Endothelial cell of umbilical vein (primary cell): ENCODE results near the gene STAT4. TPM values are rescaled to one million over a fixed set of nuclear protein-coding genes. Genes with fewer than 3 reads are reported as not detected.

Source experiments
- BruUV-seq: library from RNA; stranded (reverse); fragments of 400-500 nt; replicated peaks from 2 replicates; lab custom pipeline; 2021; lab: Mats Ljungman, UMichigan
- CTCF ChIA-PET: fragments of 300-600, 350-600 bp; sonication (Branson Sonifier 250); formaldehyde crosslinking; loops from one replicate; lab custom pipeline; 2021; ENCODE audit warnings: antibody characterized with exemption, inconsistent platforms; lab: Charles Lee
- POLR2A ChIA-PET: fragments of 300-600, 350-600 bp; sonication (Branson Sonifier 250); formaldehyde crosslinking; loops from one replicate; lab custom pipeline; 2021; ENCODE audit warnings: antibody characterized with exemption, inconsistent platforms; lab: Charles Lee
- DNase-seq: peaks from one replicate; pipeline ENCODE4 v3.0.0-alpha.2; 2011; ENCODE audit warnings: low read depth, low spot score
- FAIRE-seq: peaks from 2 replicates; lab custom pipeline; 2011; peaks lifted over from hg19 to GRCh38; lab: Jason Lieb, UNC
- H2AFZ ChIP-seq: 2 replicates; pipeline ENCODE4 v1.6.0; 2012; ENCODE audit warnings: low read depth, low read length, control low read depth, inconsistent platforms
- H3K27ac ChIP-seq: 2 replicates; pipeline ENCODE4 v1.5.1; 2011; ENCODE audit warnings: low read depth, mild to moderate bottlenecking, control low read depth, low read length, moderate library complexity; ENCODE audit not compliant: insufficient read depth
- H3K27me3 ChIP-seq, 2 experiments: 2 replicates each; pipeline versions ENCODE4 v1.6.0 to v1.6.1; 2011; ENCODE audit warnings: low read length in 2 of 2, mixed read lengths in 1 of 2; ENCODE audit not compliant: control insufficient read depth in 2 of 2, insufficient read depth in 2 of 2
- H3K36me3 ChIP-seq, 2 experiments: 2 replicates in 1 of 2; 3 replicates in 1 of 2; pipeline ENCODE4 v1.5.1; 2011; ENCODE audit warnings: low read length in 2 of 2, mild to moderate bottlenecking in 1 of 2, moderate library complexity in 1 of 2; ENCODE audit not compliant: control insufficient read depth in 2 of 2, insufficient read depth in 2 of 2; ENCODE audit errors: extremely low read depth in 1 of 2
- H3K4me1 ChIP-seq: 3 replicates; pipeline ENCODE4 v1.5.1; 2011; ENCODE audit warnings: mild to moderate bottlenecking, low read length; ENCODE audit not compliant: control insufficient read depth, insufficient read depth; ENCODE audit errors: extremely low read depth
- H3K4me2 ChIP-seq: 2 replicates; pipeline ENCODE4 v1.6.1; 2011; ENCODE audit warnings: low read length, control low read depth, mixed read lengths; ENCODE audit not compliant: insufficient read depth
- H3K4me3 ChIP-seq, 3 experiments: fragments of 200-600 bp in 1 of 3; sonication (generic), shearing (Covaris generic) in 1 of 3; replicated peaks in 1 of 3; 2 replicates each; pipeline ENCODE4 v1.5.1; 2011 to 2016; ENCODE audit warnings: control low read depth in 3 of 3, low read length in 3 of 3, mild to moderate bottlenecking in 2 of 3, inconsistent platforms in 1 of 3, low read depth in 1 of 3, moderate library complexity in 1 of 3; ENCODE audit not compliant: insufficient read depth in 1 of 3
- H3K79me2 ChIP-seq: 2 replicates; pipeline ENCODE4 v1.6.0; 2012; ENCODE audit warnings: low read length, inconsistent platforms; ENCODE audit not compliant: control insufficient read depth, insufficient read depth
- H3K9ac ChIP-seq: replicated peaks from 2 replicates; pipeline ENCODE3; 2011; ENCODE audit warnings: low read length, control low read depth; ENCODE audit not compliant: insufficient read depth; ENCODE audit errors: extremely low read depth
- H3K9me1 ChIP-seq: replicated peaks from 3 replicates; pipeline ENCODE4 v1.6.0; 2011; ENCODE audit warnings: mild to moderate bottlenecking, low read length; ENCODE audit not compliant: control insufficient read depth, insufficient read depth; ENCODE audit errors: extremely low read depth
- H3K9me3 ChIP-seq: replicated peaks from 2 replicates; pipeline ENCODE4 v1.5.1; 2012; ENCODE audit warnings: low read length, inconsistent platforms; ENCODE audit not compliant: control insufficient read depth, insufficient read depth
- H4K20me1 ChIP-seq: replicated peaks from 2 replicates; pipeline ENCODE3; 2011; ENCODE audit warnings: mild to moderate bottlenecking, low read length; ENCODE audit not compliant: control insufficient read depth, insufficient read depth; ENCODE audit errors: extremely low read depth
- EZH2 ChIP-seq: IDR thresholded peaks from 2 replicates; pipeline ENCODE4 v1.6.1; 2012; ENCODE audit warnings: borderline replicate concordance, low read depth, mild to moderate bottlenecking, moderate library complexity, low read length, inconsistent platforms; ENCODE audit not compliant: severe bottlenecking
- FOS ChIP-seq: IDR thresholded peaks from 2 replicates; pipeline ENCODE4 v1.6.1; 2011; ENCODE audit warnings: mild to moderate bottlenecking, low read length, moderate library complexity, borderline replicate concordance; ENCODE audit not compliant: insufficient read depth
- GATA2 ChIP-seq: IDR thresholded peaks from 2 replicates; pipeline ENCODE4 v1.7.0; 2011; ENCODE audit warnings: low read depth, mild to moderate bottlenecking, moderate library complexity, mixed read lengths, low read length; ENCODE audit not compliant: insufficient read length, insufficient read depth
- JUN ChIP-seq: IDR thresholded peaks from 2 replicates; pipeline ENCODE4 v1.6.1; 2011; ENCODE audit warnings: borderline replicate concordance, low read depth; ENCODE audit not compliant: insufficient read length, insufficient read depth
- MYC ChIP-seq: IDR thresholded peaks from one replicate; pipeline ENCODE4 v1.6.1; 2011; ENCODE audit warnings: mild to moderate bottlenecking, low read depth, low read length
- POLR2A ChIP-seq: IDR thresholded peaks from 2 replicates; pipeline ENCODE4 v1.6.1; 2012; ENCODE audit warnings: low read depth, mild to moderate bottlenecking, control low read depth, low read length
- POLR2AphosphoS5 ChIP-seq: IDR thresholded peaks from 2 replicates; pipeline ENCODE4 v1.6.1; 2012; ENCODE audit warnings: low read depth, mild to moderate bottlenecking, control low read depth, low read length, moderate library complexity; ENCODE audit not compliant: insufficient read depth
- dilution Hi-C: fragments of 300-500 bp; cut with MboI; formaldehyde crosslinking; loops from one replicate; pipeline ENCODE4 v1.15.0; 2019; ENCODE audit warnings: low sequenced_read_pairs; ENCODE audit not compliant: extremely low pct_ligation_motif_present
- intact Hi-C: fragments of 100-400 bp; cut with micrococcal nuclease; formaldehyde crosslinking; loops from one replicate; pipeline ENCODE4 v1.10.0; 2022
- polyA plus RNA-seq, 4 experiments: library from polyadenylated mRNA; depleted of rRNA in 3 of 4; stranded (reverse) in 3 of 4; unstranded in 1 of 4; fragments of >200 nt; gene quantifications; 2 replicates each; pipeline versions ENCODE4 v1.2.1 to v1.2.3, GENCODE V29; 2011 to 2012; ENCODE audit warnings: missing spikeins in 1 of 4
- total RNA-seq: library from RNA; stranded (reverse); gene quantifications from 2 replicates; pipeline ENCODE4 v1.2.3, GENCODE V29; 2021
- TF ChIP-seq, protein P1 (sequence below): IDR thresholded peaks from 2 replicates; pipeline ENCODE4 v1.6.1; 2011; ENCODE audit not compliant: insufficient read depth, insufficient read length
- TF ChIP-seq, protein P2 (sequence below), 2 donors: IDR thresholded peaks; 1 replicate in 1 of 2; 2 replicates in 1 of 2; pipeline ENCODE4 v1.5.1; 2011; ENCODE audit warnings: low read length in 2 of 2, mild to moderate bottlenecking in 2 of 2, moderate library complexity in 2 of 2, control low read depth in 1 of 2, inconsistent platforms in 1 of 2, low read depth in 1 of 2; ENCODE audit not compliant: insufficient read depth in 1 of 2; ENCODE audit errors: extremely low read depth in 1 of 2

Gene STAT4
- total and polyA plus RNA-seq, 2 donors (not counting 3 experiments of a cell fraction or from before 2014, with no cell fraction given) = 0.46 to 1.2 TPM

DNA sequence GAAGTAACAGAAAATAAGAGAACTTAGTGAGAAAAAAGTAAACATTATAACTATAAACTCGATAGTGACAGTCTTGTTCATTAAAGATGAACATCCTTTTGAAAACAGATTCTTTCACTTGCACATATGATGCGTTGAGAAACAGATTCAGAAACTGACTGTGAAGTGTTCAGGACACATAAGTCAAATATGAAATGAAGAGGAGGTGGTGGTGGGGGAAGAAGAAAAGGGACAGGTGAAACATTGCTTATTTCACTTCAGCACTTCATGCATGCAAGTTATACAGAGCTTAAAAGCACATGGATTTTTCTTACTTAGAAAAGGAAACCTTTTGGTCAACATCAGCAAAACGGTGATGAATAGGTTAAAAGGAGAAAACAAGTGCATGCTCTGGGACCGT, 42.5 kb downstream of the STAT4 start:
- no peak for FAIRE-seq

More for the DNA sequence above, 42.5 kb downstream of the STAT4 start:
- intact Hi-C loops (no loop called here), dilution Hi-C loops (no loop called here)
- H3K27ac ChIP-seq = no peak overlapping the region
- H3K4me2 ChIP-seq = no peak overlapping the region
- no peaks in the 10 kb centered on the region for H3K36me3 ChIP-seq
- TF ChIP-seq, protein P1, sequence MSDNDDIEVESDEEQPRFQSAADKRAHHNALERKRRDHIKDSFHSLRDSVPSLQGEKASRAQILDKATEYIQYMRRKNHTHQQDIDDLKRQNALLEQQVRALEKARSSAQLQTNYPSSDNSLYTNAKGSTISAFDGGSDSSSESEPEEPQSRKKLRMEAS = no peak
- no peak for TF ChIP-seq POLR2AphosphoS5
- TF ChIP-seq MYC = no peak
- no peak for TF ChIP-seq GATA2
- no peak for TF ChIP-seq EZH2
- no peak for TF ChIP-seq POLR2A
- TF ChIP-seq FOS = no peak
- TF ChIP-seq, protein P2, sequence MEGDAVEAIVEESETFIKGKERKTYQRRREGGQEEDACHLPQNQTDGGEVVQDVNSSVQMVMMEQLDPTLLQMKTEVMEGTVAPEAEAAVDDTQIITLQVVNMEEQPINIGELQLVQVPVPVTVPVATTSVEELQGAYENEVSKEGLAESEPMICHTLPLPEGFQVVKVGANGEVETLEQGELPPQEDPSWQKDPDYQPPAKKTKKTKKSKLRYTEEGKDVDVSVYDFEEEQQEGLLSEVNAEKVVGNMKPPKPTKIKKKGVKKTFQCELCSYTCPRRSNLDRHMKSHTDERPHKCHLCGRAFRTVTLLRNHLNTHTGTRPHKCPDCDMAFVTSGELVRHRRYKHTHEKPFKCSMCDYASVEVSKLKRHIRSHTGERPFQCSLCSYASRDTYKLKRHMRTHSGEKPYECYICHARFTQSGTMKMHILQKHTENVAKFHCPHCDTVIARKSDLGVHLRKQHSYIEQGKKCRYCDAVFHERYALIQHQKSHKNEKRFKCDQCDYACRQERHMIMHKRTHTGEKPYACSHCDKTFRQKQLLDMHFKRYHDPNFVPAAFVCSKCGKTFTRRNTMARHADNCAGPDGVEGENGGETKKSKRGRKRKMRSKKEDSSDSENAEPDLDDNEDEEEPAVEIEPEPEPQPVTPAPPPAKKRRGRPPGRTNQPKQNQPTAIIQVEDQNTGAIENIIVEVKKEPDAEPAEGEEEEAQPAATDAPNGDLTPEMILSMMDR (IDR thresholded peaks at IDR 0.05; ENCODE audit: extremely low read depth in 1 of 2, insufficient read depth in 1 of 2, low read depth in 1 of 2, low read length in 2 of 2) = no peak
- no peak for TF ChIP-seq JUN
- no peak overlapping the region for H3K4me3 ChIP-seq
- no peak for DNase-seq
- BruUV-seq = no TSS peak
- no peaks in the 10 kb centered on the region for H3K9me3 ChIP-seq
- H3K9ac ChIP-seq = no peak overlapping the region
- H2AFZ ChIP-seq = no peak overlapping the region
- ChIA-PET CTCF (interaction anchor here (0.6 kb wide), 1 partner anchor 56 kb away, joined by 3 read pairs; no protein-coding TSS in a partner anchor), POLR2A (no interaction called here)
- H3K79me2 ChIP-seq = no peaks in the 10 kb centered on the region
- no peaks in the 10 kb centered on the region for H3K4me1 ChIP-seq
- H3K9me1 ChIP-seq = no peaks in the 10 kb centered on the region
- no peaks in the 10 kb centered on the region for H3K27me3 ChIP-seq
- no peaks in the 10 kb centered on the region for H4K20me1 ChIP-seq
